RWPE2 (cell line): ENCODE data around the gene PRMT7.

Source experiments
- ATAC-seq: fragments of 200-7000 bp; cut with Tn5 transposase; 3 replicates; pipeline ENCODE4 v1.9.1; 2021; ENCODE audit warnings: low read depth
- DNase-seq: peaks from one replicate; pipeline ENCODE4 v3.0.0-alpha.2; 2020; ENCODE audit warnings: low spot score
- H3K27ac ChIP-seq: fragments of 450-650 bp; 2 replicates; pipeline ENCODE4 v1.5.1; 2017; ENCODE audit warnings: mild to moderate bottlenecking; ENCODE audit not compliant: poor library complexity, severe bottlenecking
- H3K27me3 ChIP-seq: fragments of 250-450 bp; sonication (Bioruptor Pico); 2 replicates; pipeline ENCODE4 v1.5.1; 2021; ENCODE audit warnings: mild to moderate bottlenecking, moderate library complexity; ENCODE audit not compliant: insufficient read depth, poor library complexity, severe bottlenecking
- H3K36me3 ChIP-seq: fragments of 250-450 bp; sonication (Bioruptor Pico); 2 replicates; pipeline ENCODE4 v1.5.1; 2020; ENCODE audit warnings: low read depth, mild to moderate bottlenecking, moderate library complexity
- H3K4me1 ChIP-seq: fragments of 250-450 bp; sonication (Bioruptor Pico); 2 replicates; pipeline ENCODE4 v1.5.1; 2021; ENCODE audit warnings: mild to moderate bottlenecking, moderate library complexity; ENCODE audit not compliant: insufficient read depth, poor library complexity, severe bottlenecking
- H3K4me3 ChIP-seq: fragments of 250-450 bp; sonication (Bioruptor Pico); 2 replicates; pipeline ENCODE4 v1.5.1; 2021; ENCODE audit warnings: mild to moderate bottlenecking, moderate library complexity; ENCODE audit not compliant: severe bottlenecking
- H3K9me3 ChIP-seq: fragments of 250-450 bp; sonication (Bioruptor Pico); 2 replicates; pipeline ENCODE4 v1.5.1; 2021; ENCODE audit warnings: mild to moderate bottlenecking, moderate library complexity; ENCODE audit not compliant: severe bottlenecking
- CTCF ChIP-seq: fragments of 450-650 bp; IDR thresholded peaks from one replicate; pipeline ENCODE4 v1.5.1; 2017; ENCODE audit warnings: mild to moderate bottlenecking, moderate library complexity; ENCODE audit not compliant: poor library complexity, severe bottlenecking

Gene PRMT7

GRCh38 chr16:68357521-68357922 is 46.7 kb downstream of the PRMT7 start:
- DNase-seq: no peak
- H3K27ac ChIP-seq: no peak overlapping the region
- H3K36me3 ChIP-seq: peaks cover 24% of the 10 kb centered on the region
- no peak for TF ChIP-seq CTCF
- no peaks in the 10 kb centered on the region for H3K9me3 ChIP-seq
- no peak overlapping the region for H3K4me3 ChIP-seq
- no peaks in the 10 kb centered on the region for H3K27me3 ChIP-seq
- no peak for ATAC-seq
- H3K4me1 ChIP-seq: no peaks in the 10 kb centered on the region

- no peaks in the 10 kb centered on the region for H3K27me3 ChIP-seq
- H3K27ac ChIP-seq: no peak overlapping the region
- no peaks in the 10 kb centered on the region for H3K4me1 ChIP-seq
- no peaks in the 10 kb centered on the region for H3K9me3 ChIP-seq
- H3K4me3 ChIP-seq: no peak overlapping the region
- peaks cover 20% of the 10 kb centered on the region for H3K36me3 ChIP-seq
- ATAC-seq: no peak
- TF ChIP-seq CTCF: no peak
- DNase-seq: no peak
These were observed 47.1 kb downstream of the PRMT7 start for GRCh38 chr16:68357923-68358322.

GRCh38 chr16:68358951-68359350 is 48.1 kb downstream of the PRMT7 start:
- Histone ChIP-seq H3K4me3 (no peak overlapping the region), H3K27ac (no peak overlapping the region), H3K4me1 (no peaks in the 10 kb centered on the region), H3K36me3 (peaks cover 13% of the 10 kb centered on the region), H3K9me3 (no peaks in the 10 kb centered on the region), H3K27me3 (no peaks in the 10 kb centered on the region)
- DNase-seq (no peak), ATAC-seq (no peak)
- no peak for TF ChIP-seq CTCF

GRCh38 chr16:68359398-68360191 is 48.8 kb downstream of the PRMT7 start:
- no peaks in the 10 kb centered on the region for H3K9me3 ChIP-seq
- ATAC-seq (no peak), DNase-seq (no peak)
- peaks cover 12% of the 10 kb centered on the region for H3K36me3 ChIP-seq
- H3K27ac ChIP-seq: no peak overlapping the region
- H3K4me3 ChIP-seq: no peak overlapping the region
- no peak for TF ChIP-seq CTCF
- H3K4me1 ChIP-seq: no peaks in the 10 kb centered on the region
- no peaks in the 10 kb centered on the region for H3K27me3 ChIP-seq

GRCh38 chr16:68360547-68360946 is 49.7 kb downstream of the PRMT7 start:
- peaks cover 11% of the 10 kb centered on the region for H3K36me3 ChIP-seq
- DNase-seq (no peak), ATAC-seq (no peak)
- H3K4me3 ChIP-seq: no peak overlapping the region
- H3K27me3 ChIP-seq: no peaks in the 10 kb centered on the region
- H3K4me1 ChIP-seq: no peaks in the 10 kb centered on the region
- no peaks in the 10 kb centered on the region for H3K9me3 ChIP-seq
- H3K27ac ChIP-seq: no peak overlapping the region
- TF ChIP-seq CTCF: no peak
